ENCODE data around the gene AP3S2.

AP3S2 gene

DNA sequence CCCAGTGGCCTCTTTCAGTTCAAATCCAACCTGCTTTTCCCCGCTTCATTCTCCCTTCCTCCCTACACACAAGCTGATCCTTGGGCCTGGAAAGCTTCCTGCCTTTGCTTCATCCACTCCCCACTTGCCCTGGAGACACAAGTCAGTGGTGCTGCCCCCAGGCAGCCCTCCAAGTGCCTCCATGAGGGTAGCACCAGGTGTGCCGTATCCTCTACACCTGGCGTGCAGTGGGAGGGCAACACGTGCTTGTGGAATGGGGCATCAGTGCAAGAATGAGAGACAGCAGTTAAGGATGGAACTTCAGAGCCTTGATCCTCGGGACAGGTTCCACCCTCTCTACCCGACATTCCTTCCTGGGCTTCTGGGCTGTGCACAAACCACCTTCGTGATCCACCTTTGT, 83.0 kb downstream of the AP3S2 start:
- no peak for TF ChIP-seq CTCF (conservative IDR thresholded peaks at IDR 0.05)
- peak overlapping the region; percentile 98 for H3K27ac ChIP-seq

GRCh38 chr15:89809787-89810148, 84.0 kb downstream of the AP3S2 start:
- no peak for TF ChIP-seq CTCF (conservative IDR thresholded peaks at IDR 0.05)
- peak overlapping the region; percentile 98 for H3K27ac ChIP-seq

DNA sequence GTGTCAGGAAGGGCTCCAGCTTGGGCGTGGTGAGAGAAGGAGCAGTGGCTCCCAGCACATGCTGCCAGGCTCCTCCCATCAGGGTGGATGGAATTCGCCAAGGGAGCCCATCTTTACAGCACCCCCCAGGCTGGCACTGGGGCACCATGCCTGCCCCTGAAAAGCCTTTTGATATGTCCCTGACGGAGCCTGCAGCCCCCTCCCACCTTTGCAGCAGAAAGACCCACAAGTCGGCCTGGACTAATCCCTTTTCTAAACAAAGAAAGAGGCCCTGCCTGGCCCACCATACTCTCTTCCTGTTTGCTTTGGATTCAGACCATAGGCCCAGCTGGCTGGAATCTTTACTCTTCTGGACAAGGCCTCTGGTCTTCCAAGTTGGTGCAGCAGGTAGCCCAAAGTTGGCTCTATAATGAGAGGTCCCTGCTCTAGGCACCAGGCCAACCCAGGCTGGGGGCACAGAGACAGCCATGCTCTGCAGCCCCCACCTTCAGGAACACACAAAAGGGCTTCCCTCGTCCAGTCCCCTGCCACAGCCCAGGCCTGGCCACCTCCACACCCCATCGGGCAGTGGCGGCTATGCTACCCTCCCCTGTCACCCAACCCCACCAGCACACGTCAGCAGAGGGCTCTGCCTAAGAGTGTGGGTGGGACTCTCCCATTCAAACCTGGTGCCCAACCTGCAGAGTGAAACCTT, 84.6 kb downstream of the AP3S2 start:
- H3K27ac ChIP-seq = peak overlapping the region; percentile 98
- no peak for TF ChIP-seq CTCF (conservative IDR thresholded peaks at IDR 0.05)

DNA sequence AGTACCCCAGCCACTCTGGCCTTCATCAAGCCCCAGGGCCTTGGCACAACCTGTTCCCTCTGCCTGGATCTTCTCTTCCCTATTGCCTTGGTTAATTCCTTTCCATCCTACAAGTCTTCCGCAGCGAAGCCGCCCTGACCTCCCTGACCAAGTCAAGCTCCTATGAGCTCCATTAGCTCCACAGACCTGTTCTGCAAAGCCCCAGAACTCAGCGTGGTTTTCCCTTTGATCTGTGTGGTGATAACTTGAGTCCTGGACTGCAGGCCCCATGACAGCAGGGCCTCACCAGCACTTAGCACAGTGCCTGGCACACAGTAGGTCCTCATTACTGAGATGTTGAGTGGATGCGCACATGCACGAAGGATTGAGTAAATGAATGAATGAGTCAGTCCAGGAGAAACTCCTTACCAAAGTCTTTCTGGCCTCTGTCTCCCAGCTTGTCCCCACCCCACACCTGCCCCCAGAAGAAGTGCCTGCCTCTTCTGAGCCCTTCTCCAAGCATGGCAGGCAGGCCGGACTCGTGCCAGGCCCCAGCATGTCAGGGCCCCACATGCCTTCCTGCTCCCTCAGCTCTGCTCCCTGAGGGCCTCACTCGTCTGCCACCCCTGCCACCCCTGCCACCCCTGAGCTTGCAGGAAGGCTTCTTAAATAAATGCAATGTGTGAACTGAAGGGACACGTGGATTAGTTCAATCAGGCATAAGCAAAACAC, 85.5 kb downstream of the AP3S2 start:
- TF ChIP-seq CTCF (conservative IDR thresholded peaks at IDR 0.05) = no peak
- peak overlapping the region; percentile 98 for H3K27ac ChIP-seq

- H3K27ac ChIP-seq = peak overlapping the region; percentile 98
Measured at GRCh38 chr15:89807689-89808088, 86.1 kb downstream of the AP3S2 start.

GRCh38 chr15:89806559-89807550, 86.9 kb downstream of the AP3S2 start:
- peak overlapping the region; percentile 98 for H3K27ac ChIP-seq
- no peak for TF ChIP-seq CTCF (conservative IDR thresholded peaks at IDR 0.05)

More at GRCh38 chr15:89807689-89808088, 86.1 kb downstream of the AP3S2 start:
- no peak for TF ChIP-seq CTCF (conservative IDR thresholded peaks at IDR 0.05)

- peak overlapping the region; percentile 98 for H3K27ac ChIP-seq
- no peak for TF ChIP-seq CTCF (conservative IDR thresholded peaks at IDR 0.05)
Measured at GRCh38 chr15:89806210-89806558, 87.6 kb downstream of the AP3S2 start.

Data from VCaP (cell line).